HepG2 (cell line): ENCODE results near the gene CREB1. TPM values are rescaled to one million over a fixed set of nuclear protein-coding genes. Genes with fewer than 3 reads are reported as not detected.

Source experiments
- ATAC-seq: fragments of 200-7000 bp; cut with Tn5 transposase; 3 replicates; pipeline ENCODE4 v1.9.1; 2020; ENCODE audit warnings: mild to moderate bottlenecking, moderate library complexity
- BruUV-seq: library from RNA; stranded (reverse); fragments of 400-500 nt; replicated peaks from 2 replicates; lab custom pipeline; 2021; lab: Mats Ljungman, UMichigan
- CTCF ChIA-PET: fragments of 300-600 bp; formaldehyde crosslinking; extraction: SDS; loops from one replicate; lab custom pipeline; 2021; ENCODE audit warnings: low total read pairs, inconsistent platforms, low intra/inter-chr PET ratio; lab: Yijun Ruan, JAX
- POLR2A ChIA-PET: fragments of 350-600 bp; sonication (Branson Sonifier 250); formaldehyde crosslinking; loops from one replicate; lab custom pipeline; 2020; ENCODE audit warnings: antibody characterized with exemption, inconsistent platforms; lab: Yijun Ruan, JAX
- DNase-seq: peaks from one replicate; pipeline ENCODE4 v3.0.0-alpha.2; 2015; ENCODE audit warnings: low spot score
- FAIRE-seq: peaks from 3 replicates; lab custom pipeline; 2011; peaks lifted over from hg19 to GRCh38; lab: Jason Lieb, UNC
- H2AFZ ChIP-seq: one replicate; pipeline ENCODE4 v1.6.1; 2011; ENCODE audit warnings: low read length, inconsistent platforms
- H3K27ac ChIP-seq: fragments of 300-600 bp; 3 replicates; pipeline ENCODE4 v1.8.0; 2011; ENCODE audit warnings: mixed run types, mild to moderate bottlenecking, mixed read lengths, low read length, inconsistent platforms; ENCODE audit not compliant: insufficient read depth; ENCODE audit errors: extremely low read length
- H3K27me3 ChIP-seq, 2 experiments: fragments of 200-600 bp in 1 of 2; 2 replicates in 1 of 2; 3 replicates in 1 of 2; pipeline versions ENCODE4 v1.6.0 to v1.8.0; 2011; ENCODE audit warnings: low read length in 2 of 2, mild to moderate bottlenecking in 2 of 2, moderate library complexity in 2 of 2, inconsistent platforms in 1 of 2; ENCODE audit not compliant: insufficient read depth in 2 of 2, control insufficient read depth in 1 of 2
- H3K36me3 ChIP-seq, 2 experiments: fragments of 200-600 bp in 1 of 2; replicated peaks in 1 of 2; 2 replicates in 1 of 2; 3 replicates in 1 of 2; pipeline versions ENCODE4 v1.5.1 to v1.8.0; 2011; ENCODE audit warnings: low read length in 2 of 2, inconsistent platforms in 1 of 2; ENCODE audit not compliant: insufficient read depth in 2 of 2, control insufficient read depth in 1 of 2
- H3K4me1 ChIP-seq: 2 replicates; pipeline ENCODE4 v1.5.1; 2012; ENCODE audit warnings: low read length, inconsistent platforms; ENCODE audit not compliant: insufficient read depth
- H3K4me2 ChIP-seq: 2 replicates; pipeline ENCODE4 v1.6.0; 2011; ENCODE audit warnings: low read depth, low read length, inconsistent platforms
- H3K4me3 ChIP-seq, 3 experiments: fragments of 200-600 bp in 1 of 3; sonication (generic), shearing (Covaris generic) in 1 of 3; replicated peaks in 1 of 3; 2 replicates each; pipeline ENCODE4 v1.5.1; 2011 to 2016; ENCODE audit warnings: low read length in 3 of 3, inconsistent platforms in 2 of 3, low read depth in 2 of 3, mild to moderate bottlenecking in 2 of 3, control low read depth in 1 of 3, mixed read lengths in 1 of 3; ENCODE audit not compliant: insufficient read depth in 1 of 3
- H3K79me2 ChIP-seq: one replicate; pipeline ENCODE4 v1.6.1; 2011; ENCODE audit warnings: low read length, inconsistent platforms; ENCODE audit not compliant: insufficient read depth
- H3K9ac ChIP-seq: 2 replicates; pipeline ENCODE4 v1.6.0; 2011; ENCODE audit warnings: mild to moderate bottlenecking, low read depth, low read length, inconsistent platforms; ENCODE audit not compliant: insufficient read depth
- H3K9me3 ChIP-seq: 2 replicates; pipeline ENCODE4 v1.5.1; 2012; ENCODE audit warnings: mild to moderate bottlenecking, low read length
- H4K20me1 ChIP-seq: 2 replicates; pipeline ENCODE4 v1.6.0; 2011; ENCODE audit warnings: inconsistent platforms, mild to moderate bottlenecking, low read length, moderate library complexity; ENCODE audit not compliant: insufficient read depth
- ETS1 ChIP-seq: sonication (generic); formaldehyde crosslinking; IDR thresholded peaks from 2 replicates; pipeline ENCODE4 v1.4.0; 2020; ENCODE audit warnings: missing genetic modification reagents
- JUN ChIP-seq: sonication (generic); formaldehyde crosslinking; IDR thresholded peaks from 2 replicates; pipeline ENCODE4 v1.4.0; 2020; ENCODE audit warnings: mild to moderate bottlenecking, missing genetic modification reagents
- SP2 ChIP-seq: sonication (generic); formaldehyde crosslinking; IDR thresholded peaks from 2 replicates; pipeline ENCODE4 v1.5.1; 2020; ENCODE audit warnings: mild to moderate bottlenecking, missing genetic modification reagents
- TFAP4 ChIP-seq: sonication (generic); IDR thresholded peaks from 2 replicates; pipeline ENCODE4 v1.6.1; 2016; ENCODE audit warnings: low read depth, borderline replicate concordance
- ZC3H4 ChIP-seq: sonication (generic); formaldehyde crosslinking; IDR thresholded peaks from 2 replicates; pipeline ENCODE4 v1.4.0; 2020; ENCODE audit warnings: missing genetic modification reagents, borderline replicate concordance
- WGBS: methylation state at CpG from one replicate; pipeline ENCODE4 v1.1.6; 2017; ENCODE audit warnings: low lambda C conversion rate; 5-methylcytosine and 5-hydroxymethylcytosine counted together
- in situ Hi-C: cut with HindIII; loops from 2 replicates; pipeline ENCODE4 v1.10.0; 2017; ENCODE audit warnings: low pct_unique_long_range_greater_than_20kb; ENCODE audit not compliant: extremely low pct_ligation_motif_present
- intact Hi-C: fragments of 100-400 bp; cut with micrococcal nuclease; formaldehyde crosslinking; loops from one replicate; pipeline ENCODE4 v1.10.0; 2022; ENCODE audit not compliant: unreplicated experiment
- polyA plus RNA-seq, 8 experiments: library from polyadenylated mRNA; depleted of rRNA in 3 of 8; stranded (reverse) in 7 of 8; unstranded in 1 of 8; fragments of >200 nt; fragmentation: Illumina TruSeq in 4 of 8; extraction: Trizol in 4 of 8; gene quantifications; 2 replicates each; pipeline versions ENCODE4 v1.2.1 to v1.2.3, GENCODE V29; 2011 to 2016; ENCODE audit warnings: low read depth in 4 of 8, missing spikeins in 1 of 8, mixed read lengths in 1 of 8; ENCODE audit not compliant: insufficient read depth in 1 of 8
- total RNA-seq, 5 experiments: library from RNA; depleted of rRNA; stranded (reverse); fragments of >200 nt; fragmentation: Illumina TruSeq; extraction: Trizol; gene quantifications; 2 replicates each; pipeline ENCODE4 v1.2.3, GENCODE V29; 2016; ENCODE audit warnings: low read depth in 1 of 5
- TF ChIP-seq, protein P1 (sequence below): sonication (generic); formaldehyde crosslinking; IDR thresholded peaks from 2 replicates; pipeline ENCODE4 v1.4.0; 2020; ENCODE audit warnings: mild to moderate bottlenecking, missing genetic modification reagents, borderline replicate concordance
- TF ChIP-seq, protein P2 (sequence below): sonication (generic); formaldehyde crosslinking; conservative IDR thresholded peaks from 2 replicates; pipeline ENCODE4 v1.4.0; 2020; ENCODE audit warnings: missing genetic modification reagents
- TF ChIP-seq, protein P3 (sequence below): sonication (generic); formaldehyde crosslinking; IDR thresholded peaks from 2 replicates; pipeline ENCODE4 v1.4.0; 2020; ENCODE audit warnings: missing genetic modification reagents
- TF ChIP-seq, protein P4 (sequence below): sonication (generic); formaldehyde crosslinking; IDR thresholded peaks from 2 replicates; pipeline ENCODE4 v1.4.0; 2020; ENCODE audit warnings: missing genetic modification reagents, low read depth, mild to moderate bottlenecking, borderline replicate concordance

The CREB1 gene
- total and polyA plus RNA-seq, 2 of the 13 experiments (the other 11 are each of a cell fraction or from before 2014, with no cell fraction given): 51.8 to 51.9 TPM

DNA sequence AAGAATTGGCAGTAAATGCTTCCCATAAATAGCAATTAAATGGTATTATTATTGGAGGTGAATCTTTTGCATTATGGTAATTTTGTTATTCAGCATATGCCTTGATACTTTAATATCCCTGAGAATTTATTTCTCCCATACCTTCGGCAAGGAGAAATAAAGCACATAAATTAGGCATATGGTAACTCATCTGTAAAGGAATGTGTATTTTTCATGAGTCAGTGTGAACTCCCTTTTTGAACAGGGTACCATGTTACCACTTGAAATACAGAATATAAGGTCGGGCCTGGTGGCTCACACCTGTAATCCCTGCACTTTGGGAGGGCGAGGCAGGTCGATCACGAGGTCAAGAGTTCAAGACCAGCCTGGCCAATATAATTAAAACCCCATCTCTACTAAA lies 77.1 kb downstream of the CREB1 start (continued):
- TF ChIP-seq, protein P1, sequence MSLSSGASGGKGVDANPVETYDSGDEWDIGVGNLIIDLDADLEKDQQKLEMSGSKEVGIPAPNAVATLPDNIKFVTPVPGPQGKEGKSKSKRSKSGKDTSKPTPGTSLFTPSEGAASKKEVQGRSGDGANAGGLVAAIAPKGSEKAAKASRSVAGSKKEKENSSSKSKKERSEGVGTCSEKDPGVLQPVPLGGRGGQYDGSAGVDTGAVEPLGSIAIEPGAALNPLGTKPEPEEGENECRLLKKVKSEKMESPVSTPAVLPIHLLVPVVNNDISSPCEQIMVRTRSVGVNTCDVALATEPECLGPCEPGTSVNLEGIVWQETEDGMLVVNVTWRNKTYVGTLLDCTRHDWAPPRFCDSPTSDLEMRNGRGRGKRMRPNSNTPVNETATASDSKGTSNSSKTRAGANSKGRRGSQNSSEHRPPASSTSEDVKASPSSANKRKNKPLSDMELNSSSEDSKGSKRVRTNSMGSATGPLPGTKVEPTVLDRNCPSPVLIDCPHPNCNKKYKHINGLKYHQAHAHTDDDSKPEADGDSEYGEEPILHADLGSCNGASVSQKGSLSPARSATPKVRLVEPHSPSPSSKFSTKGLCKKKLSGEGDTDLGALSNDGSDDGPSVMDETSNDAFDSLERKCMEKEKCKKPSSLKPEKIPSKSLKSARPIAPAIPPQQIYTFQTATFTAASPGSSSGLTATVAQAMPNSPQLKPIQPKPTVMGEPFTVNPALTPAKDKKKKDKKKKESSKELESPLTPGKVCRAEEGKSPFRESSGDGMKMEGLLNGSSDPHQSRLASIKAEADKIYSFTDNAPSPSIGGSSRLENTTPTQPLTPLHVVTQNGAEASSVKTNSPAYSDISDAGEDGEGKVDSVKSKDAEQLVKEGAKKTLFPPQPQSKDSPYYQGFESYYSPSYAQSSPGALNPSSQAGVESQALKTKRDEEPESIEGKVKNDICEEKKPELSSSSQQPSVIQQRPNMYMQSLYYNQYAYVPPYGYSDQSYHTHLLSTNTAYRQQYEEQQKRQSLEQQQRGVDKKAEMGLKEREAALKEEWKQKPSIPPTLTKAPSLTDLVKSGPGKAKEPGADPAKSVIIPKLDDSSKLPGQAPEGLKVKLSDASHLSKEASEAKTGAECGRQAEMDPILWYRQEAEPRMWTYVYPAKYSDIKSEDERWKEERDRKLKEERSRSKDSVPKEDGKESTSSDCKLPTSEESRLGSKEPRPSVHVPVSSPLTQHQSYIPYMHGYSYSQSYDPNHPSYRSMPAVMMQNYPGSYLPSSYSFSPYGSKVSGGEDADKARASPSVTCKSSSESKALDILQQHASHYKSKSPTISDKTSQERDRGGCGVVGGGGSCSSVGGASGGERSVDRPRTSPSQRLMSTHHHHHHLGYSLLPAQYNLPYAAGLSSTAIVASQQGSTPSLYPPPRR (CRISPR knock-in tag): no peak
- TF ChIP-seq, protein P2, sequence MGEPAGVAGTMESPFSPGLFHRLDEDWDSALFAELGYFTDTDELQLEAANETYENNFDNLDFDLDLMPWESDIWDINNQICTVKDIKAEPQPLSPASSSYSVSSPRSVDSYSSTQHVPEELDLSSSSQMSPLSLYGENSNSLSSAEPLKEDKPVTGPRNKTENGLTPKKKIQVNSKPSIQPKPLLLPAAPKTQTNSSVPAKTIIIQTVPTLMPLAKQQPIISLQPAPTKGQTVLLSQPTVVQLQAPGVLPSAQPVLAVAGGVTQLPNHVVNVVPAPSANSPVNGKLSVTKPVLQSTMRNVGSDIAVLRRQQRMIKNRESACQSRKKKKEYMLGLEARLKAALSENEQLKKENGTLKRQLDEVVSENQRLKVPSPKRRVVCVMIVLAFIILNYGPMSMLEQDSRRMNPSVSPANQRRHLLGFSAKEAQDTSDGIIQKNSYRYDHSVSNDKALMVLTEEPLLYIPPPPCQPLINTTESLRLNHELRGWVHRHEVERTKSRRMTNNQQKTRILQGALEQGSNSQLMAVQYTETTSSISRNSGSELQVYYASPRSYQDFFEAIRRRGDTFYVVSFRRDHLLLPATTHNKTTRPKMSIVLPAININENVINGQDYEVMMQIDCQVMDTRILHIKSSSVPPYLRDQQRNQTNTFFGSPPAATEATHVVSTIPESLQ (CRISPR knock-in tag): no peak
- TF ChIP-seq JUN (CRISPR knock-in tag): no peak

DNA sequence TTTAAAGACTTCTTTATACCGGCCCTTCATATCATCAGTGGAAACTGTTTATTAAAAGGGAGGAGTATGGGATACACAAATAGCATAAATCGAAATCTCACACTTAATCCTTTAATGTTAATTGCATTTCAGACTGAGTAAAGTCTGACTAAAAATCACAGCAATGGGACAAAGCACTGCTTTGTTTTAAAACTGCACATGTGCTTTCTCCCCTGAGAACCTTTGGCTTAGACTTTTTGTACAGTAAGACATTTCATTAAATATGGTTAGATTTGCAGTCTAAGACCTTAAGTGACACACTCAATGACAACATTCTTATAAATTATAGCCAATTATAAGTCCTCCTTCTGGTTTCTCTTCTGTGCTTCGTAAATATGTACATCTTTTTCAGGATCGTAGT lies 83.0 kb downstream of the CREB1 start:
- no peak overlapping the region for H3K27ac ChIP-seq
- ATAC-seq: no peak
- no peaks in the 10 kb centered on the region for H3K4me1 ChIP-seq
- H4K20me1 ChIP-seq: no peaks in the 10 kb centered on the region; the same call in 1 of the 2 replicates
- WGBS: 95% methylated on average over 4 of the region's 4 CpGs
- H3K79me2 ChIP-seq: peaks cover 2% of the 10 kb centered on the region
- H3K27me3 ChIP-seq: no peaks in the 10 kb centered on the region
- no peak overlapping the region for H2AFZ ChIP-seq
- TF ChIP-seq TFAP4 (no peak), ZC3H4 (CRISPR knock-in tag) (no peak), ETS1 (no peak), SP2 (no peak)
- TF ChIP-seq, protein P3, sequence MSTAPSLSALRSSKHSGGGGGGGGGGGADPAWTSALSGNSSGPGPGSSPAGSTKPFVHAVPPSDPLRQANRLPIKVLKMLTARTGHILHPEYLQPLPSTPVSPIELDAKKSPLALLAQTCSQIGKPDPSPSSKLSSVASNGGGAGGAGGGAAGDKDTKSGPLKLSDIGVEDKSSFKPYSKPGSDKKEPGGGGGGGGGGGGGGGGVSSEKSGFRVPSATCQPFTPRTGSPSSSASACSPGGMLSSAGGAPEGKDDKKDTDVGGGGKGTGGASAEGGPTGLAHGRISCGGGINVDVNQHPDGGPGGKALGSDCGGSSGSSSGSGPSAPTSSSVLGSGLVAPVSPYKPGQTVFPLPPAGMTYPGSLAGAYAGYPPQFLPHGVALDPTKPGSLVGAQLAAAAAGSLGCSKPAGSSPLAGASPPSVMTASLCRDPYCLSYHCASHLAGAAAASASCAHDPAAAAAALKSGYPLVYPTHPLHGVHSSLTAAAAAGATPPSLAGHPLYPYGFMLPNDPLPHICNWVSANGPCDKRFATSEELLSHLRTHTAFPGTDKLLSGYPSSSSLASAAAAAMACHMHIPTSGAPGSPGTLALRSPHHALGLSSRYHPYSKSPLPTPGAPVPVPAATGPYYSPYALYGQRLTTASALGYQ: no peak
- TF ChIP-seq, protein P4, sequence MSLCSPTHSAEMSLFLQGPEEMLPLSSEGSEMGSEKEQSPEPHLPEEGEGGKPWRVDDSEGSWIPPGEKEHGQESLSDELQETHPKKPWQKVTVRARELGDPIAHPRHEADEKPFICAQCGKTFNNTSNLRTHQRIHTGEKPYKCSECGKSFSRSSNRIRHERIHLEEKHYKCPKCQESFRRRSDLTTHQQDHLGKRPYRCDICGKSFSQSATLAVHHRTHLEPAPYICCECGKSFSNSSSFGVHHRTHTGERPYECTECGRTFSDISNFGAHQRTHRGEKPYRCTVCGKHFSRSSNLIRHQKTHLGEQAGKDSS: no peak
- in situ Hi-C loops: no loop called here
- peaks cover 14 to 44% of the 10 kb centered on the region in 2 experiments for H3K36me3 ChIP-seq
- no peak overlapping the region for H3K4me2 ChIP-seq
- TSS peak; percentile 40 for BruUV-seq
- H3K9ac ChIP-seq: no peak overlapping the region
- H3K4me3 ChIP-seq: no peak overlapping the region
- no peak for DNase-seq
- FAIRE-seq: no peak
- intact Hi-C loops: no loop called here
- POLR2A ChIA-PET: interaction anchor here (1.2 to 1.3 kb wide), 2 partner anchors 9 to 13 kb away, joined by 3 to 4 read pairs; partner anchors contain the start of gene METTL21A
- CTCF ChIA-PET: no interaction called here
- no peaks in the 10 kb centered on the region for H3K9me3 ChIP-seq
